ENCODE data around the gene NADK.

NADK gene

GRCh38 chr1:1788646-1789431 is 10.6 kb upstream of the NADK start:
- no peak for DNase-seq (ENCODE audit: low read depth, low spot score)
- TF ChIP-seq, protein P1, sequence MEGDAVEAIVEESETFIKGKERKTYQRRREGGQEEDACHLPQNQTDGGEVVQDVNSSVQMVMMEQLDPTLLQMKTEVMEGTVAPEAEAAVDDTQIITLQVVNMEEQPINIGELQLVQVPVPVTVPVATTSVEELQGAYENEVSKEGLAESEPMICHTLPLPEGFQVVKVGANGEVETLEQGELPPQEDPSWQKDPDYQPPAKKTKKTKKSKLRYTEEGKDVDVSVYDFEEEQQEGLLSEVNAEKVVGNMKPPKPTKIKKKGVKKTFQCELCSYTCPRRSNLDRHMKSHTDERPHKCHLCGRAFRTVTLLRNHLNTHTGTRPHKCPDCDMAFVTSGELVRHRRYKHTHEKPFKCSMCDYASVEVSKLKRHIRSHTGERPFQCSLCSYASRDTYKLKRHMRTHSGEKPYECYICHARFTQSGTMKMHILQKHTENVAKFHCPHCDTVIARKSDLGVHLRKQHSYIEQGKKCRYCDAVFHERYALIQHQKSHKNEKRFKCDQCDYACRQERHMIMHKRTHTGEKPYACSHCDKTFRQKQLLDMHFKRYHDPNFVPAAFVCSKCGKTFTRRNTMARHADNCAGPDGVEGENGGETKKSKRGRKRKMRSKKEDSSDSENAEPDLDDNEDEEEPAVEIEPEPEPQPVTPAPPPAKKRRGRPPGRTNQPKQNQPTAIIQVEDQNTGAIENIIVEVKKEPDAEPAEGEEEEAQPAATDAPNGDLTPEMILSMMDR (IDR thresholded peaks at IDR 0.05; ENCODE audit: insufficient read depth, low read length, missing control alignments): peak; percentile 23
- ChIA-PET CTCF (interaction anchor here (0.7 to 2.6 kb wide), 7 partner anchors 12 to 119 kb away, joined by 3 to 17 read pairs (median 3); no protein-coding TSS in a partner anchor), POLR2A (no interaction called here)
- no peak overlapping the region for H3K4me3 ChIP-seq (ENCODE audit: low read depth, low read length)

- TF ChIP-seq, protein P1 (IDR thresholded peaks at IDR 0.05; ENCODE audit: insufficient read depth, low read length, missing control alignments): no peak
- POLR2A ChIA-PET: no interaction called here
- DNase-seq (ENCODE audit: low read depth, low spot score): no peak
- H3K4me3 ChIP-seq (ENCODE audit: low read depth, low read length): no peak overlapping the region
- CTCF ChIA-PET: interaction anchor here (0.9 to 2.6 kb wide), 4 partner anchors 11 to 120 kb away, joined by 3 to 17 read pairs (median 4); no protein-coding TSS in a partner anchor
Observed at GRCh38 chr1:1788136-1788535, 9.9 kb upstream of the NADK start.

DNA sequence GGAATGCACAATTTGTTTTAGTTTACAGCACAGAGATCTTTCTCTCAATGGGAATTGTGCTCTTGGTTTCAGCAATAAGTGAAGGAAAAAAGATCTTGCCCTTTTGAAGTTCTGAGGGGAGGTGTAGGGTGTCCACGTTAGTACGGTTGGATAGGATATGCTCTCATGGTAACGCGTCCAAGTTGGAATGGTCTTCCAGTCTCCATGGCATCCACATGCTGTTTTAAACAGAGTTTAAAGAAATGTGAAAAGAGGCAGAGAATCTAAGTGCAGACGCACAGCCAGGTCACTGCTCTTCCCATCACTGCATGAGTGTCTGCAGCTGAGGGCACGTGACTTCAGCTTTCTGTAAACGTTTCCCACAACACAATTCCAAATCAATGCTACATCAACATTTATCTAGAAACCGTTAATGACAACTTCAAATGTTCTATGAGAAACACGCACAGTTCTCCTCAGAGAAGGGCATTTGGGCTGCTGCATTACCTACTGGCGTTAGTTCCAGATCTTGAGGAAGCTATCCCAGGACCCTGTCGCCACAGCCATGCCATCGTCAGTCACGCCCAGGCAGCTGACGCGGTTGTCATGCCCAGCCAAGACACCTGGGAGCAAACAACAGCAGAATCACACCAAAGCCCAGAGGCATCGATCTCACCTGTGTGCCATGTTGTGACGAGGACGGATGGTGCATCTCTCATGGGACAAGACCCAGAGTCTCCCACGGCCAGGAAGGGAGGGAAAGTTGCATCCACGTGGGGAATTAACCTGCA is 8.8 kb upstream of the NADK start:
- CTCF ChIA-PET: interaction anchor here (2.6 kb wide), 1 partner anchor 121 kb away, joined by 17 read pairs; no protein-coding TSS in a partner anchor
- POLR2A ChIA-PET: no interaction called here

DNA sequence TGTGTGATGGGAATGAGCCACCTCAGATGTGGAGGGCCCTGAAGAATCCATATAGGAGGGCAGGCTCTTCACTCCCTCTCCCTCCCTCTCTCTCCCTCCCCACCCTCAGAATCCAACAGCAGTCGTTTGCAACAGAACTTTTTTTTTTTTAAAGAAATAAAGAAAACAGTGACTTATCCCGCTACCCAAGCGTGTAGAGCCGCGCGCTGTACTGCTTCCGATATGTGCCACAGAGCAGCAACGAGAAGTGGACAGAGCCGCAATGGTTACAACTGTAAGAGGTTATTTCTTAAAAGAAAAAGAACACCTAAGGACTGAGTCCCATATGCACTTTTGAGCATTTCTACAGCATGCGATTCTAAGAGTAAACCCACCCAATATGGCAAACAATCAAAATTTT is 7.4 kb upstream of the NADK start:
- ChIA-PET POLR2A (no interaction called here), CTCF (interaction anchor here (2.0 kb wide), 1 partner anchor 120 kb away, joined by 4 read pairs; no protein-coding TSS in a partner anchor)
- no peak for DNase-seq (ENCODE audit: low read depth, low spot score)
- TF ChIP-seq, protein P1 (IDR thresholded peaks at IDR 0.05; ENCODE audit: insufficient read depth, low read length, missing control alignments): no peak
- H3K4me3 ChIP-seq (ENCODE audit: low read depth, low read length): no peak overlapping the region

More for the DNA sequence above, 8.8 kb upstream of the NADK start:
- no peak overlapping the region for H3K4me3 ChIP-seq (ENCODE audit: low read depth, low read length)
- DNase-seq (ENCODE audit: low read depth, low spot score): no peak
- TF ChIP-seq, protein P1 (IDR thresholded peaks at IDR 0.05; ENCODE audit: insufficient read depth, low read length, missing control alignments): no peak

DNA sequence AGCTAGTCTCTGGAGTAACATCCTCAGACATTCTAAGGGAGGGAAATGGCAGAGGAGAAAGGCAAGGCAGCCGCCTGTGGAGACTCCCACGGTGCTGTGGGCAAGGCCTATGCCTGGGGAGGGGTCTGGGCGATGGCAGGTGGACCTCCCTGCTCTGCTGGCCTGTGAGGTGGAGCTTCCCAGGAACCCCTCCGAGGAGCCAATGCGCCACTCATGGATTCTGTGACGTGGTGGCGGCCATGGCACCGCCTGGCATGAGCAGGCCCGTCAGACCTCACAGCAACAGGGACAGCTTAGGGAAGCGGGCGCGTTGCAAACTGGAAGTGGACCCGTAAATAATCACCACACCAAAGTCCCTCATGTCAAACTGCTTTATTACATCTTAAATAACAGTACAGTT is 6.7 kb upstream of the NADK start:
- ChIA-PET POLR2A (no interaction called here), CTCF (interaction anchor here (1.1 to 2.0 kb wide), 2 partner anchors 11 to 121 kb away, joined by 3 to 4 read pairs; no protein-coding TSS in a partner anchor)
- H3K4me3 ChIP-seq (ENCODE audit: low read depth, low read length): no peak overlapping the region
- no peak for DNase-seq (ENCODE audit: low read depth, low spot score)
- TF ChIP-seq, protein P1 (IDR thresholded peaks at IDR 0.05; ENCODE audit: insufficient read depth, low read length, missing control alignments): no peak

GRCh38 chr1:1783320-1783719 is 5.0 kb upstream of the NADK start:
- ChIA-PET POLR2A (no interaction called here), CTCF (no interaction called here)
- TF ChIP-seq, protein P1 (IDR thresholded peaks at IDR 0.05; ENCODE audit: insufficient read depth, low read length, missing control alignments): no peak
- H3K4me3 ChIP-seq (ENCODE audit: low read depth, low read length): no peak overlapping the region
- no peak for DNase-seq (ENCODE audit: low read depth, low spot score)
